Bronchial epithelial cell (primary cell): ENCODE data around the gene TGFB1I1. TPM values are rescaled to one million over a fixed set of nuclear protein-coding genes. Genes with fewer than 3 reads are reported as not detected.

Experiments used
- DNase-seq: peaks from one replicate; pipeline ENCODE4 v3.0.0-alpha.2; 2010; ENCODE audit warnings: low read depth
- FAIRE-seq: peaks from 2 replicates; lab custom pipeline; 2011; peaks lifted over from hg19 to GRCh38; lab: Jason Lieb, UNC
- H3K27me3 ChIP-seq: 2 replicates; pipeline ENCODE4 v1.5.1; 2011; ENCODE audit warnings: low read length; ENCODE audit not compliant: control insufficient read depth, insufficient read depth
- H3K36me3 ChIP-seq: 2 replicates; pipeline ENCODE4 v1.5.1; 2011; ENCODE audit warnings: low read length; ENCODE audit not compliant: control insufficient read depth, insufficient read depth
- H3K4me3 ChIP-seq: 2 replicates; pipeline ENCODE4 v1.5.1; 2011; ENCODE audit warnings: mild to moderate bottlenecking, low read depth, low read length, control low read depth
- total RNA-seq: library from RNA; depleted of rRNA; stranded (reverse); fragments of >200 nt; gene quantifications from 2 replicates; pipeline ENCODE4 v1.2.1, GENCODE V29; 2014
- TF ChIP-seq, protein P1 (sequence below): IDR thresholded peaks from 2 replicates; pipeline ENCODE4 v1.5.1; 2011; ENCODE audit warnings: mild to moderate bottlenecking, moderate library complexity, low read length, control low read depth, inconsistent platforms; ENCODE audit not compliant: insufficient read depth, severe bottlenecking

TGFB1I1 gene
- total RNA-seq, 1 donor from 2014 or later: 1.6 TPM

DNA sequence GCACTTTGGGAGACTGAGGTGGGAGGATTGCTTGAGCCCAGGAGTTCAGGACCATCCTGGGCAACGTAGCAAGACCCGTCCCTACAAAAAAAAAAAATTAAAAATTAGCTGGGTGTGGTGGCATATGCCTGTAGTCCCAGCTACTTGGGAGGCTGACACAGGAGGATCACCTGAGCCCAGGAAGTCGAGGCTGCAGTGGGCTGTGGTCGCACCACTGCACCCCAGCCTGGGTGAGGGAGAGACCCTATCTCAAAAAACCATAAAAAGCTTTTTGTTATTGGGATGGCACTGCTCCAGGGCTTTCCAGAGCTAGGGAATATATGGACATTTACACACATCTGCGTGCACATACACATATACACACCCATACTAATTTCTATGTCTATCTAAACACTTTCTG is 20.8 kb upstream of the TGFB1I1 start:
- DNase-seq: no peak

DNA sequence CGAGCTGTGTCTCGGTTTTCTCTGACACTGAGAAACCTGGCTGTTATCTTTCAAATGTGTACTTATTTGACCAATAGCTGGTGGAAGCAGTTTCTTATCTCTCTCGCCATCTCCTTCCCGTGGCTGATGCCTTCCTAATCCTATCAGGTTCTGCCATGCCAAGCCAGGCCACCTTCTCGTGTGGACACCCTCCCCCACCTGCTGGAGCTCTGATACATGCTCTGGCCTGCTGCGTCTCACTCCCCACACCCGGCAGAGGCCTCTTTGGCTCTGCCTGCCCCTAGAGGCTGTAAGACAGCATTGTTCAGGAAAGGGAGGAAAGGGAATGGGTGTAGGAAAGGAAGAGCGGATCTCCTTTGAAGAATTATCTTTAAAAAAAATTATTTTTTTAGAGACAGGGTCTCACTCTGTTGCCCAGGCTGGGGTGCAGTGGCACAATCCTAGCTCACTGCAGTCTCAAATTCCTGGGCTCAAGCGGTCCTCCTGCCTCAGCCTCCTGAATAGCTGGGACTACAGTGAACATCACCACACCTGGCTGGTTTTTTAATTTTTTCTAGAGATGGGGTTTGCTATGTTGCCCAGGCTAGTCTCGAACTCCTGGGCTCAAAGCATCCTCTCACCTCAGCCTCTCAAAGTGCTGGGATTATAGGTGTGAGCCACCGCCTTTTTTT is 20.1 kb upstream of the TGFB1I1 start:
- FAIRE-seq (no peak), DNase-seq (peak; percentile 78)
- TF ChIP-seq, protein P1, sequence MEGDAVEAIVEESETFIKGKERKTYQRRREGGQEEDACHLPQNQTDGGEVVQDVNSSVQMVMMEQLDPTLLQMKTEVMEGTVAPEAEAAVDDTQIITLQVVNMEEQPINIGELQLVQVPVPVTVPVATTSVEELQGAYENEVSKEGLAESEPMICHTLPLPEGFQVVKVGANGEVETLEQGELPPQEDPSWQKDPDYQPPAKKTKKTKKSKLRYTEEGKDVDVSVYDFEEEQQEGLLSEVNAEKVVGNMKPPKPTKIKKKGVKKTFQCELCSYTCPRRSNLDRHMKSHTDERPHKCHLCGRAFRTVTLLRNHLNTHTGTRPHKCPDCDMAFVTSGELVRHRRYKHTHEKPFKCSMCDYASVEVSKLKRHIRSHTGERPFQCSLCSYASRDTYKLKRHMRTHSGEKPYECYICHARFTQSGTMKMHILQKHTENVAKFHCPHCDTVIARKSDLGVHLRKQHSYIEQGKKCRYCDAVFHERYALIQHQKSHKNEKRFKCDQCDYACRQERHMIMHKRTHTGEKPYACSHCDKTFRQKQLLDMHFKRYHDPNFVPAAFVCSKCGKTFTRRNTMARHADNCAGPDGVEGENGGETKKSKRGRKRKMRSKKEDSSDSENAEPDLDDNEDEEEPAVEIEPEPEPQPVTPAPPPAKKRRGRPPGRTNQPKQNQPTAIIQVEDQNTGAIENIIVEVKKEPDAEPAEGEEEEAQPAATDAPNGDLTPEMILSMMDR: peak; percentile 74
- peaks cover 2% of the 10 kb centered on the region for H3K36me3 ChIP-seq
- no peaks in the 10 kb centered on the region for H3K27me3 ChIP-seq
- no peak overlapping the region for H3K4me3 ChIP-seq

More for the DNA sequence above, 20.8 kb upstream of the TGFB1I1 start:
- FAIRE-seq: no peak
- H3K36me3 ChIP-seq: peaks cover 2% of the 10 kb centered on the region
- no peaks in the 10 kb centered on the region for H3K27me3 ChIP-seq
- TF ChIP-seq, protein P1: no peak
- H3K4me3 ChIP-seq: no peak overlapping the region

DNA sequence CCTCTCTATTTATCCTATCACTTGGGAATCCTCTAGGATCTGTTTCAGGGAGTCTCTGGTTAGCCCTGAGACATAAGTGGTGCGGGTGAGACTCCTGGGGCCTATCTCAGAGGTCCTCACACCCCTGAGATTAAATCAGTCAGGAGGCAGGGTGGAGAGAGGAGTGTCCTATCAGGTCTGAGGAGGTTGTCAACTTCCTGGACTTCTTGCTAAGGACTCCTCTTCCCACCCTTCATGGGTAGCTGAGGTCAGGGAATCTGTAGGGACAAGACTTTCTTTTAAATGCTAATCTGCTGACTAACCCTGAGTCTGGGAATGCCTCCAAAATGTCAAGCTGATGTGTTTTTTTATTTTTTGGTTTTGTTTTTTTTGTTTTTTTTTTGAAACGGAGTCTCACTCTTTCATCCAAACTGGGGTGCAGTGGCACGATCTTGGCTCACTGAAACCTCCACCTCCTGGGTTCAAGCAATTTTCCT is 19.3 kb upstream of the TGFB1I1 start:
- peak; percentile 92 for DNase-seq

DNA sequence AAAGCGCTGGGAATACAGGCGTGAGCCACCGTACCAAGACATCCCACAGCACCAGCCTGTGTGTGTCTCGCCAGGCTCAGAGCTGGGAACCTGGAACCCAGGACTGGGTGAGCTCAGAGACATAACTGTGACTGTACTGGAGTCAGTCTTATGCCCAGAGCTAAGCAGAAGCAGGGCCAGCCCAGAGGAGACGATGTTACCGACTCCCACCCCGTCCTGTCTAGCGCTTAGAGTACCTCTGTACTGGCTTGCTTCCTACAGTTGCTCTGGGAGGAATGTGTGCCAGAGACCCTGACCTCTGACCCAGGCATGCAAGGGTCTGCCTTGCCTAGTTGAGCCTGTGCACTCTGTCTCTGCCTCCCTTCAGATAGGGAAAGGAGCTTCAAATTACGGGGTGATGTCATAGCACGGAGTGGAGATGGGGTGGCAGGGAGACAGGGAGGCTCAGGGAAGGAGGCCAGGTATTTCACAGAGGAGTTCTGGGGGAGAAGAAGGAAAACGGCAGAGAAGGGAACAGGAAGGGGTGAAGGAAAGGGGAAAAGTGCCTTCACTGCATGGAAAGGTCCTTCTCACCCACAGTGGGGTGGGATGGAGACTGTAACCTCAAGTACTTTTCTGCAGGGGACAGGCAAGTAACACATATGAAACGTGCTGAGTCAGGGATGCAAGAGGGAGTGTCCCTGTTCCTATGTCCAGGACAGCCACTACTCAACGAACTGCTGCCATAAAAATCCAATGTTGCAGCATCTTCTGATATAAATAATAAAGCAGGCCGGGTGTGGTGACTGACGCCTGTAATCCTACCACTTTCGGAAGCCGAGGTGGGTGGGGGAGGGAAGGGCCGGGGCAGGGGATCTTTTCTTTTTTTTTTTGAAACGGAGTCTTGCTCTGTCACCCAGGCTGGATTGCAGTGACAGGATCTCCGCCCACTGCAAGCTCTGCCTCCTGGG is 18.4 kb upstream of the TGFB1I1 start:
- Histone ChIP-seq H3K4me3 (no peak overlapping the region), H3K27me3 (no peaks in the 10 kb centered on the region), H3K36me3 (peaks cover 2% of the 10 kb centered on the region)
- FAIRE-seq: no peak
- TF ChIP-seq, protein P1: no peak
- DNase-seq: peak; percentile 74

More for the DNA sequence above, 19.3 kb upstream of the TGFB1I1 start:
- TF ChIP-seq, protein P1: no peak
- FAIRE-seq: no peak
- H3K36me3 ChIP-seq: peaks cover 2% of the 10 kb centered on the region
- H3K4me3 ChIP-seq: no peak overlapping the region
- no peaks in the 10 kb centered on the region for H3K27me3 ChIP-seq

DNA sequence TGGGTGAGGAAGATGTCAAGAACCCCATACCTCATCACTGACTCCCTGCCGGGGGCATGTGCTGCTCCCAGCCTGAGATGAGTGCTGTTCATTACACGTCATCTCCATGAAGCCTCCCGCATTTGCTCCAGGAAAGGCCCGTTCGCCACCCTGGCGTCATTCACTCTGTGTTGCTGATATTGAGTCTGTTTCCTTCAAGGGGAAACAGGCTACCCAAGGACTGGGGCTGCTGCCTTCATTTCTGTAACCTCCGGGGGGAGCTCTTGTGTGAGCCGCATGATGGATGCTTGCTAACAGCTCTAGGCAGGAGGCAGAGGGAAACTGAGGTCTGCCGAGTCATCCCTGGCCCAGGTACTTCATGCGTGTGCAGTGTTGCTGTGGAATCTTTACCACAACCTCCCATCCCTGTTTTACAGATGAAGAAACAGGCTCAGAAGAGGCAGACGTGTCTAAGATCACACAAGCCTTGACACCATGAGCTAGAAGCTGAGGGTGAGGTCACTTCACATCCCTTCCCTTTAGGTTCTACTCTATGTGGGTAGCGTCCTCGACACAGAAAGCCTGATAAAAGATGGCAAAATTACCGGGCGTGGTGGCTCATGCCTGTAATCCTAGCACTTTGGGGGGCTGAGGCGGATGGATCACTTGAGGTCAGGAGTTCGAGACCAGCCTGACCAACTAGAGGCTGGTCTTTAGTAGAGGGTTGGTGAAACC is 16.2 kb upstream of the TGFB1I1 start:
- Histone ChIP-seq H3K27me3 (no peaks in the 10 kb centered on the region), H3K36me3 (peaks cover under 1% of the 10 kb centered on the region), H3K4me3 (no peak overlapping the region)
- no peak for DNase-seq
- TF ChIP-seq, protein P1: peak; percentile 37
- FAIRE-seq: no peak
